Activated CD4-positive, alpha-beta T cell treated with anti-CD3 and anti-CD28 coated beads, Interleukin-2, amount 50 U/mL, for 4 hours (primary cell): ENCODE measurements around the gene ALOX5AP.

Experiments
- DNase-seq, 2 experiments: peaks; one replicate each; pipeline ENCODE4 v3.0.0-alpha.2; 2020

The ALOX5AP gene

DNA sequence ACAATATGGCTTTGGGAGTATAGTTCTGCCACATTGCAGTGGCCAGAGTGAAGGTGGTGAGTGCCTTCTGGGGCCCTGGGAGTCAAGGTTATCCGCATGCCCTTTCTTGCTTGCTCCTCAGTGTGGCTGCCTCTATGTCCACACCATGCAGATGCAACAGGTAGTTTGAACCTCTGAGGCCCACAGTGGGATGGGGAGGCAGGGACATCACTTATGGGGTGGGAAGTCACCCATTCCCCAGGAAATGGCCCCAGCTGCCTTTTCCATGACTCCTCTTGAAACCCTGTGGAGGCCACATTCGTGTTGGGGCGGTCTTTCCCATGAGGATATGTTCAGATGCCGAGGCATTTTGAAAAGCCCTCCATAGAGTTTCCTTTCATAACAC lies 20.0 kb upstream of the ALOX5AP start:
- no peak for DNase-seq

- DNase-seq, result no peak
Observed at GRCh38 chr13:30715837-30716236, 19.5 kb upstream of the ALOX5AP start.

DNA sequence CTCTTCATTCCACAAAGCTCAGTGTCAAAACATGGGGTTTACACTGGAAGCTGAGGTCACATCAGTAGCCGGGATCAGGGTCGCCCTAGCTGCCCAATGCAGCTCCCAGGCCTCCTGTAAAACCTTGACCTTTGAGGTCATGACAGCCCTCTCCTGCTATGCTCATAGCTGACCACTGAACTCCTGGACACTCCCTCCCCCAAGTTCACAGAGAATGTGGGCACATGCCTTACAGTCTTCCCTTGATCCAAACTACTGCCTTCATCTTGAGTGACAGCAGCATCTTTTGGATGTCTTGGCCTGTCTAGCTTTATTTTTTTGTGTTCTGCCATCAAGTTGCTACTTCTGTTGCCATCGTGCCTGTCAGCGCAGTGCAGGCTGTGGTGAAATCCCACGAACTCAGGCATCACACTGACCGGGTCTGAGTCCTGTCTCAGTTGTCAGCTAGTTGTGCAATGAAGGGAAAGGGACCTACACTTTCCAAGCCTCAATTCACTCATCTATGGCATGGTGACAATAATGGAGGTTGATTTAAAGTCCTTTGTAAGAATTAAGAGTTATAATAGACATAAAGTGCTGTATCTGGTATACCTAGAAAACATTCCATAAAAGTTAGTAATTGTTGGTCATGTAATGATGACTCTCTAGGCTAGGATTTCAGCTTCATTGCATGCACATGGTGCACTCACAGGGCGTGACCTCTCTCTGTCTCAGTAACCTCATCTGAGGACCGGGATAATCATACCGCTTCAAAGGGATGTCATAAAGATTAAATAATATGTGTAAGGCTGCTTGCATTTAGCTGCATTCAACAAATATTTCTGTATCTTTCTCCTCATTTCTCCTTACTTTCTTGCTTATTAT lies 16.4 kb upstream of the ALOX5AP start:
- DNase-seq, result no peak

- no peak for DNase-seq
Observed at GRCh38 chr13:30719525-30719914, 15.8 kb upstream of the ALOX5AP start.

DNA sequence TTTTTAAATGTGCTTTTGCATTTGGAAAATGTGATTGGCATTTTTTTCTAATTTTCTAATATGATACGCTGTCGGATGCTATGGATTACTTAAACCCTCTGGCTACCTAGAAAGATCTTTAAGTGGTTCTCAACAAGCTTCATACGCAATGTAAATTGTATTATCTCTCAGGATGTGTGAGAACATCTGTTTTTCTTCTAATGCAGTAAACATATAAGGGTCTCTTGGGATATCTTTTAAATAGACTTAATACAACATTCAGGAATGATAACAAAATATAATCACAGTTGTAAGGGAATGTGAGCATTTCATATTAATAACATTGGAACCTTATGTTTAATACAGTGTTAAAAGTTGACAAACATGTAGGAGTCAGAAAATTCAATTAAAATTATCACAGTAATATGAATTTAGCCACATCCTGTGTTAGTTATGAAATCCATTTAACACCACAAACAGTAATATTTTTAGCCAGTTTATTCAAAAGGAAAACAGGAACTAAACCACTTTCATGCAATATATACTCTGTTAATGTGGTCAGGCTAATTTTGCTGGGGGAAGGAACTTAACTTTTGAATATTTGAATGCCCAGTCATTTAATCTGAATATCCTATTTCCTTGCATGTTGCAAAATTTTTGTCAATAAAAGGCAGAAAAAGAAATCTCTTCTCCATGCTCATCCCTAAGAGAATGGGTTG lies 15.0 kb upstream of the ALOX5AP start:
- no peak for DNase-seq

GRCh38 chr13:30721936-30722335 lies 13.4 kb upstream of the ALOX5AP start:
- DNase-seq, result no peak

DNA sequence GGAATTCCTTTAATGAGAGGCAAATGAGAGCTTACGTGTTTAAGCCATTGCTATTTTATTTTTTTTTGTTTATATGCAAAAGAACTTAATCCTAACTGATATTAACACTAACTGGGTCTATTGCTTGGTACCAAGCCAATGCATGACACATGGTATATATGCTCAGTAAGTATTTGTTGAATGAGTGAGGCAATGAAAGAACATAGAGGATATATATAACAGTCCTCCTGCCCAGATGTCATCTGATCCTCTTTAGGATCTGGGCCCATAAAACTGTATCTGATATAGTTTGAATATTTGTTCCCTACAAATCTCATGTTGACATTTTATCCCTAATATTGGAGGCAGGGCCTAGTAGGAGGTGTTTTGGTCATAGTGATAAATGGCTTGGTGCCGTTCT lies 13.0 kb upstream of the ALOX5AP start:
- DNase-seq, result no peak

DNA sequence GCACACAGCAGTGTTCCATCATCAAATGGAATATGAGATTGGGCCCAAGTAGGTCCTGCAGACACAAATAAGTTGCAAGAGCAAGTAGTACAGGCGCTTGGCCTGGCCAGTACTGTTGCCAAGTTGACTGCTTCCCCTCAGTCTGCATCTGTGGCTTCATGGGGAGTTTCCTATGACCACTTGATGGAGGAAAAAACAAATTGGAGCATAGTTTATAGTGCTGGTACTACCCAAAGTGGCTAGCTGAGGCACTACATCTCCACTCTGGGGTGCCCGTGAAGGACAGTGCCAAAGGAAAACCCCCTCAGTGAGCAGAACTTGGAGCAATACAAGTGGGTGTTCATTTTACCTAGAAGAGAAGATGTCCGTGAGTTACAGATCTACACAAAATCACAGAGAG lies 10.6 kb upstream of the ALOX5AP start:
- DNase-seq, result no peak

DNA sequence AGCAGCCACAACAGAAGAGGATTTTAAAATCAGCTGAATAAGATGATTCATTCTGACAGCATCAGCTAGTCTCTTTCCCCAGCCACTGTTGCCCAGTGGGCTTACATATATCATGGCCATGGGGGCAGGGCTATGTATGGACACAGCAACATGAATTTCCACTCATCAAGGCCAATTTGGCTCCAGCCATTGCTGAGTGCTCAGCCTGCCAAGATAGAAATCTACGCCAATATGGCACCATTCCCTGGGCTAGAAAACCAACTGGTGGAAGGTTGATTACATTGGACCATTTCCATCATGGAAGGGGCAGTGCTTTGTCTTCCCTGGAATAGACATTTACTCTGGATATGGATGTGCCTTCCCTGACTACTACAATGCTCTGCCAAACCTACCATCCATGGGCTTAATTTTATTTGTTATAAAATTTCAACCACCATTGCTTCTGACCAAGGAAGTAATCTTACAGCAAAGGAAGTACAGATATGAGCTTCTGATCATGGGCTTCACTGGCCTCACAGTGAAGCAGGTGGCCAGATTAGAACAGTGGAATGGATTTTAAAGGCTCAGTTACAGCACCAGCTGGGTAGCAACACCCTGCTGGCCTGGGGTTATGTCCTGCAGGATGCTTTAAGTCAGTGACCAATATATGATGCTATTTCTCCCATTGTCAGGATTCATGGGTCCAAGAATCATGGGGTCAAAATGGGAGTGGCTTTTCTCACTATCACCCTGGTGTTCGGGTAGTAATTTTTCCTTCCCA lies 9.8 kb upstream of the ALOX5AP start:
- DNase-seq, result no peak

DNA sequence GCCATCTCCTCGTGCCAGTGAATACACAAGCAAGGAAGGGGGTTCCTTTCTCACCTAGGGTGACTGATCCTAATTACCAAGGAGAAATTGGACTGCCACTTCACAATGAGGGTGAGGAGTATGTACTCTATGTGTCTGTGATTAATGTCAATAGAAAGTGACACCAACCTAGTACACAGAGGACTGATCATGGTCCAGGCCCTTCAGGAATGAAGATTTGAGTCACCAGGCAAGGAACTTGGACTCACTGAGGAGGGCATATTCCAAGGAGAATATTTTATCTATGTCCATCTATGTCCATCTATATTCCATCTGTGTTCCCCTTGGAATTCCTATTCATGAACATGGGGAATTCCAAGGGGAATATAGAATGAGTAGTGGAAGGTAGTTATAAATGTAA lies 9.2 kb upstream of the ALOX5AP start:
- DNase-seq, result no peak

DNA sequence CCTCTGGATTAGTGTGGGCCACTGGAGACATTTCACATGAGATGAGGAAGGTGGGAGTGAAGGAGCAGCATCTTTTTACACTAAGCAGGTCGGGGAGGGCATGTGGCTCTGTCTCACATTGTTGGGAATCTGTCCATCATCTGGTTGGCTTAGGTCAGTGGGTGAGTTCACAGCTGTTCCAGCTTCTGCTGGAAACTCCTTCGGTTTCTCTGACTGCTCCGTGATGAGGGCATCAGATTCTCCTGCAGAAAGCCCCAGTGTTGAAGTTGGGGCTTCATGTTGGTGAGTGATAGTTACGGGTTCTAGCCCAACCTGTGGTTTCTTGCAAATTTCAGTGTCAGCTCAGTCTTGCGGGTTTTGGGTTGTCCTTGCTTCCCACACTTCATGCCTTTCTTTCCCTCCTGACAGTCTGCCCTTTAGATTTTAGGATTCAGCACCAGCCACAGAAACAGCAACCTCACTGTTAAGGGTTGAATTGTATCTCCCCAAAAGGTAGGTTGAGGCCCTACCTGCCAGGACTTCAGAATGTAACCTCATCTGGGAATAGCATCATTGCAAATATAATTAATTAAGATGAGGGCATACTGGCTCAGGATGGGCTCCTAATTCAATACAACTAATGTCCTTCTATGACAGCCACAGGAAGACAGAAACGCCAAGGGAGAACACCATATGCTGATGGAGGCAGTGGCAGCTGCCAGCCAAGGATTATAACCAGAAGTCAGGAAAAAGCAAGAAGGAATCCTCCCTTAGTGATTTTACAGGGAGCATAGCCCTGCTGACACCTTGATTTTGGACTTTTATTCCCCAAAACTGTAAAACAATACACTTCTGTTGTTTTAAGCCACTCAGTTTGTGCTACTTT lies 7.6 kb upstream of the ALOX5AP start:
- no peak for DNase-seq

- no peak for DNase-seq
Observed at GRCh38 chr13:30729801-30730200, 5.5 kb upstream of the ALOX5AP start.

DNA sequence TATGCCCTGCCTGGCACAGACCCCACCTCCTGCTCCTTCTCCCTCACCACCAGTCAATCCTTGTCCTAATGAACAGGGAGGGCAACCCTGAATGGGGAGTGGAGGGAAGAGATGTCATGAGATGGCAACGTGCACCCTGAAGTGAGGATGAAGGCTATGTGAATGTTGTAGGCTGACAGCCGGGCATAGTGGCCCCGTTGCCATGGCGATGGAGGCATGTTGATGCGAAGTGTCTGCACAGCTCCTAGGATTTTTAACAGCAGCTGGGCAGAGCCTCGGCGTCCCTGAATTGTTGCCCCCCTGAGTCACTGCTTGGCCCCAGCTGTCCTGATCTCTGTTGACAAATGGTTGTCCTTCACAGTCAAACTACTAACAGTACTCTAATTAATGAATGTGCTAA lies 4.8 kb upstream of the ALOX5AP start:
- DNase-seq, result no peak

GRCh38 chr13:30731361-30732045 lies 3.8 kb upstream of the ALOX5AP start:
- no peak for DNase-seq

GRCh38 chr13:30732046-30732390 lies 3.3 kb upstream of the ALOX5AP start:
- no peak for DNase-seq

- no peak for DNase-seq
Observed at GRCh38 chr13:30734439-30734838, 904 bp upstream of the ALOX5AP start.

- DNase-seq, result no peak
Observed at GRCh38 chr13:30735872-30736175, 481 bp downstream of the ALOX5AP start.

GRCh38 chr13:30736461-30737320 lies 1.3 kb downstream of the ALOX5AP start:
- DNase-seq, result no peak

GRCh38 chr13:30737511-30738337 lies 2.4 kb downstream of the ALOX5AP start:
- no peak for DNase-seq

- no peak for DNase-seq
Observed at GRCh38 chr13:30738526-30739236, 3.3 kb downstream of the ALOX5AP start.
